K562 (cell line): ENCODE data around the gene MTSS2. TPM values are rescaled to one million over a fixed set of nuclear protein-coding genes. Genes with fewer than 3 reads are reported as not detected.

ENCODE experiments used
- ATAC-seq: fragments of 200-7000 bp; cut with Tn5 transposase; 3 replicates; pipeline ENCODE4 v1.9.1; 2020; ENCODE audit warnings: moderate library complexity
- BruUV-seq: library from RNA; stranded (reverse); fragments of 400-500 nt; replicated peaks from 2 replicates; lab custom pipeline; 2021; lab: Mats Ljungman, UMichigan
- CTCF ChIA-PET: fragments of 300-600 bp; formaldehyde crosslinking; extraction: SDS; loops from one replicate; lab custom pipeline; 2021; ENCODE audit warnings: low intra/inter-chr PET ratio; lab: Yijun Ruan, JAX
- POLR2A ChIA-PET: fragments of 300-600, 350-650 bp; sonication (Branson Sonifier 250); formaldehyde crosslinking; extraction: SDS; loops from one replicate; lab custom pipeline; 2021; ENCODE audit warnings: antibody characterized with exemption, inconsistent platforms; lab: Yijun Ruan, JAX
- DNase-seq, 4 experiments: peaks; one replicate each; pipeline versions ENCODE4 v3.0.0 to v3.0.0-alpha.2; 2011 to 2018; ENCODE audit warnings: low spot score in 3 of 4, mixed read lengths in 3 of 4; ENCODE audit errors: extremely low read depth in 1 of 4
- FAIRE-seq: peaks from 2 replicates; lab custom pipeline; 2011; peaks lifted over from hg19 to GRCh38; lab: Jason Lieb, UNC
- H2AFZ ChIP-seq: 2 replicates; pipeline ENCODE4 v1.6.0; 2011; ENCODE audit warnings: low read depth, low read length, control low read depth, inconsistent platforms
- H3K27ac ChIP-seq: fragments of 200-600 bp; 3 replicates; pipeline ENCODE4 v1.8.0; 2011; ENCODE audit warnings: low read depth, mild to moderate bottlenecking, control low read depth, inconsistent platforms, low read length, moderate library complexity, mixed read lengths; ENCODE audit errors: extremely low read depth
- H3K27me3 ChIP-seq, 2 experiments: fragments of 300-600 bp in 1 of 2; 2 replicates in 1 of 2; 3 replicates in 1 of 2; pipeline versions ENCODE4 v1.6.0 to v1.8.0; 2011; ENCODE audit warnings: inconsistent platforms in 2 of 2, low read length in 2 of 2, mild to moderate bottlenecking in 1 of 2, mixed read lengths in 1 of 2, moderate library complexity in 1 of 2; ENCODE audit not compliant: control insufficient read depth in 2 of 2, insufficient read depth in 2 of 2
- H3K36me3 ChIP-seq: fragments of 300-600 bp; 3 replicates; pipeline ENCODE4 v1.8.0; 2011; ENCODE audit warnings: mild to moderate bottlenecking, low read length, inconsistent platforms; ENCODE audit not compliant: control insufficient read depth, insufficient read depth
- H3K4me1 ChIP-seq, 2 experiments: fragments of 200-600 bp in 1 of 2; replicated peaks in 1 of 2; 2 replicates in 1 of 2; 3 replicates in 1 of 2; pipeline versions ENCODE4 v1.5.1 to v1.8.0; 2011; ENCODE audit warnings: inconsistent platforms in 2 of 2, low read length in 2 of 2, mild to moderate bottlenecking in 1 of 2, mixed read lengths in 1 of 2, moderate library complexity in 1 of 2; ENCODE audit not compliant: control insufficient read depth in 2 of 2, insufficient read depth in 2 of 2
- H3K4me2 ChIP-seq: 2 replicates; pipeline ENCODE4 v1.6.1; 2011; ENCODE audit warnings: low read length, control low read depth, inconsistent platforms, mixed read lengths; ENCODE audit not compliant: insufficient read depth
- H3K4me3 ChIP-seq: fragments of 200-600 bp; sonication (generic), shearing (Covaris generic); 2 replicates; pipeline ENCODE4 v1.5.1; 2016; ENCODE audit warnings: control low read depth, inconsistent platforms
- H3K79me2 ChIP-seq: fragments of 200-600 bp; 3 replicates; pipeline ENCODE4 v1.8.0; 2011; ENCODE audit warnings: low read length, inconsistent platforms; ENCODE audit not compliant: control insufficient read depth, insufficient read depth
- H3K9ac ChIP-seq, 2 experiments: 2 replicates each; pipeline versions ENCODE4 v1.6.0 to v1.6.1; 2011; ENCODE audit warnings: low read depth in 2 of 2, low read length in 2 of 2, control low read depth in 1 of 2, inconsistent platforms in 1 of 2, mild to moderate bottlenecking in 1 of 2, mixed read lengths in 1 of 2; ENCODE audit not compliant: insufficient read depth in 1 of 2
- H3K9me1 ChIP-seq: one replicate; pipeline ENCODE4 v1.6.0; 2011; ENCODE audit warnings: inconsistent platforms, mild to moderate bottlenecking, low read length, moderate library complexity; ENCODE audit not compliant: control insufficient read depth, insufficient read depth
- H3K9me3 ChIP-seq: replicated peaks from 2 replicates; pipeline ENCODE4 v1.5.1; 2011; ENCODE audit warnings: low read depth, low read length, inconsistent platforms; ENCODE audit not compliant: control insufficient read depth, insufficient read depth
- H4K20me1 ChIP-seq: replicated peaks from 2 replicates; pipeline ENCODE4 v1.6.1; 2011; ENCODE audit warnings: low read length, inconsistent platforms, mixed read lengths; ENCODE audit not compliant: control insufficient read depth, insufficient read depth
- CAMTA2 ChIP-seq: fragments of 250-450 bp; sonication (Bioruptor Pico); conservative IDR thresholded peaks from 2 replicates; pipeline ENCODE4 v1.5.1; 2022
- IRF9 ChIP-seq: fragments of 450-650 bp; IDR thresholded peaks from 2 replicates; pipeline ENCODE4 v1.6.1; 2016; ENCODE audit warnings: missing biosample characterization, missing genetic modification characterization
- SETDB1 ChIP-seq: IDR thresholded peaks from one replicate; pipeline ENCODE4 v1.6.1; 2012; ENCODE audit warnings: low read length, control low read depth, inconsistent platforms
- STAT5B ChIP-seq: fragments of 250-450 bp; sonication (Bioruptor Pico); IDR thresholded peaks from 2 replicates; pipeline ENCODE4 v1.8.0; 2021; ENCODE audit warnings: mild to moderate bottlenecking, inconsistent platforms
- ZNF830 ChIP-seq: fragments of 250-450 bp; sonication (Bioruptor Pico); IDR thresholded peaks from 2 replicates; pipeline ENCODE4 v1.5.0; 2021; ENCODE audit warnings: mild to moderate bottlenecking
- ZSCAN29 ChIP-seq: fragments of 450-650 bp; IDR thresholded peaks from 2 replicates; pipeline ENCODE4 v1.6.1; 2017
- WGBS: fragments of 100-300 bp; shearing (Covaris generic); methylation state at CpG from one replicate; pipeline ENCODE4 v1.1.6; 2016; ENCODE audit warnings: low coverage, mixed read lengths; ENCODE audit not compliant: insufficient coverage; ENCODE audit errors: missing lambda C conversion rate; 5-methylcytosine and 5-hydroxymethylcytosine counted together
- in situ Hi-C: fragments of 300-500 bp; cut with MboI; formaldehyde crosslinking; loops from 4 replicates; pipeline ENCODE4 v1.15.0; 2018; ENCODE audit warnings: inconsistent platforms, mixed read lengths
- intact Hi-C: fragments of 100-400 bp; cut with micrococcal nuclease; formaldehyde crosslinking; loops from 2 replicates; pipeline ENCODE4 v1.14.2; 2022
- polyA plus RNA-seq, 8 experiments: library from polyadenylated mRNA; depleted of rRNA in 4 of 8; stranded (reverse) in 5 of 8; unstranded in 3 of 8; fragments of >200 nt; fragmentation: Nextera tagmentation in 2 of 8; fragmentation: Illumina TruSeq in 1 of 8; extraction: Ambion mirVana in 2 of 8; extraction: Trizol in 1 of 8; gene quantifications; 2 replicates each; pipeline versions ENCODE4 v1.2.1 to v1.2.3, GENCODE V29; 2011 to 2014; ENCODE audit warnings: inconsistent platforms in 1 of 8, missing spikeins in 1 of 8
- total RNA-seq, 7 experiments: library from RNA; depleted of rRNA in 6 of 7; stranded (reverse); fragments of >200 nt in 6 of 7; fragmentation: Illumina TruSeq in 2 of 7; extraction: Trizol in 2 of 7; gene quantifications; 2 replicates each; pipeline versions ENCODE4 v1.2.1 to v1.2.3, GENCODE V29; 2011 to 2021; ENCODE audit warnings: low replicate concordance in 1 of 7
- TF ChIP-seq, protein P1 (sequence below): sonication (generic); formaldehyde crosslinking; IDR thresholded peaks from 2 replicates; pipeline ENCODE4 v1.8.0; 2022; ENCODE audit warnings: mild to moderate bottlenecking, missing genetic modification reagents

MTSS2 gene
- total and polyA plus RNA-seq, 9 of the 15 experiments (the other 6 are each of a cell fraction or from before 2014, with no cell fraction given), result 0.11 to 60.3 (median 16.9) TPM

GRCh38 chr16:70660672-70661350 is 25.0 kb downstream of the MTSS2 start:
- H3K9me1 ChIP-seq, result no peaks in the 10 kb centered on the region
- DNase-seq (no peak), ATAC-seq (no peak), FAIRE-seq (no peak)
- peaks cover 27% of the 10 kb centered on the region; the same call in 1 of the 3 replicates for H3K36me3 ChIP-seq
- no peak overlapping the region for H3K27ac ChIP-seq
- no peak overlapping the region for H3K4me3 ChIP-seq
- POLR2A ChIA-PET, result no interaction called here
- in situ Hi-C loops, result no loop called here
- H3K9me3 ChIP-seq, result no peaks in the 10 kb centered on the region
- H3K27me3 ChIP-seq, result no peaks in the 10 kb centered on the region
- no peak overlapping the region for H2AFZ ChIP-seq
- H3K4me1 ChIP-seq, result peaks cover 0 to 46% of the 10 kb centered on the region in 2 experiments; a peak in 2 of 5 replicates
- CTCF ChIA-PET, result no interaction called here
- BruUV-seq, result no TSS peak
- intact Hi-C loops, result no loop called here
- H3K9ac ChIP-seq, result no peak overlapping the region
- 17% methylated on average over 1 of the region's 7 CpGs for WGBS
- no peak overlapping the region for H3K4me2 ChIP-seq
- no peaks in the 10 kb centered on the region for H4K20me1 ChIP-seq
- TF ChIP-seq CAMTA2 (CRISPR knock-in tag) (no peak), STAT5B (CRISPR knock-in tag) (no peak), SETDB1 (no peak), ZSCAN29 (no peak), IRF9 (tag) (no peak), ZNF830 (no peak)
- TF ChIP-seq, protein P1, sequence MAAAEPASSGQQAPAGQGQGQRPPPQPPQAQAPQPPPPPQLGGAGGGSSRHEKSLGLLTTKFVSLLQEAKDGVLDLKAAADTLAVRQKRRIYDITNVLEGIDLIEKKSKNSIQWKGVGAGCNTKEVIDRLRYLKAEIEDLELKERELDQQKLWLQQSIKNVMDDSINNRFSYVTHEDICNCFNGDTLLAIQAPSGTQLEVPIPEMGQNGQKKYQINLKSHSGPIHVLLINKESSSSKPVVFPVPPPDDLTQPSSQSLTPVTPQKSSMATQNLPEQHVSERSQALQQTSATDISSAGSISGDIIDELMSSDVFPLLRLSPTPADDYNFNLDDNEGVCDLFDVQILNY (CRISPR knock-in tag), result no peak
- H3K79me2 ChIP-seq, result no peaks in the 10 kb centered on the region
